Endometrial microvascular endothelial cells (primary cell): ENCODE results near the gene ADH1B. TPM values are rescaled to one million over a fixed set of nuclear protein-coding genes. Genes with fewer than 3 reads are reported as not detected.
"Not testable (repeated sequence)": the region's sequence is repeated elsewhere in the genome, so short reads cannot be mapped to it uniquely, and the experiment has no call there.

Source experiments
- in situ Hi-C: cut with HindIII; loops from 2 replicates; pipeline ENCODE4 v1.10.0; 2017; ENCODE audit warnings: low sequenced_read_pairs, low pct_unique_long_range_greater_than_20kb; ENCODE audit errors: inconsistent ontology term
- total RNA-seq: library from RNA; depleted of rRNA; stranded (reverse); fragments of >200 nt; gene quantifications from one replicate; pipeline ENCODE4 v1.2.3, GENCODE V29; 2015; ENCODE audit errors: inconsistent ontology term

Gene ADH1B
- not detected for total RNA-seq

DNA sequence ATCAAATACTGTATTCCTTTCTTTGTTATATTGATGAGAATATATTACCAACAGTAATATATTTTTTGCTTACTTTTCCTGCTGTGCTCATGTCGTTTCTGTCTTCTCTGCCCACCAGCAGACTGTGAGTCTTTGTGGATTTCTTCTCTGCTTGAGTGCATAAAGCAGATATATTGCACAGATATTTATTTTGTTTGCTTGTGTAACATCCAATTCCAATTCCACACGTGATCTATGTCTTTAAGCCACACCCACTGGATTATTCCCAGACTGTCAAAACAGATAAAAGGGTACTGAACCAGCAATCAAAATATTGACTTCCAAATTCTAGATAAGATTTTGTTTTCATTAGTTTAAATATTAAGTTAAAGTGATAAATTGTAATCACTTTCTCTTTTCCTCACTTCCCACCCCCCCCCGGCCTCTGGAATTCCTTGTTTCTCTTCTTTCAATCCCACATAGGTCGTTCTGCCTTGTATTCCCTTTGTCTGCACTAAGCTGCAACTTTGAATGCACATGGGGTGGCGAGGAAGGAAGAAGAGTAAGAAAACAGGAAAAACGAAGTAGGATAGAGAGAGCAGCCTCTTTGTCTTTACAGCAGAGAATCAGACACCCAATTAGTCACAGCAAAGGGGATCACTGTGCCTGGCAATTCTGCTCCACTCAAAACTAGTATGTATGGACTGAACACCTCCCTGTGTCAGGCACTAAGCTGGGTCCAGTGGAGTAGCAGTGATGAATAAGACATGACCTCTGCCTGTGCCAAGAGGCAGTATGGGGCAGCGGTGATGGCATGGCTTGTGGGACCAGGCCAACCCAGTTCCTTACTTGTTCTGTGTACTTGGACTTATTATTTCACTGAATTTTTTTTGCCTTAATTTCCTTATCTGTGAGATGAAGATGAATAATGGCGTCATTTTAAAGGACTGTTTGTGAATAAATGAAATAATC is at the start of gene ADH1B:
Gene ADH1B, minus strand, starts transcription at position 161 of the 951 bp plus-strand sequence. Its CDS starts 70 bp downstream, at position 91.
- in situ Hi-C loops: no loop called here

DNA sequence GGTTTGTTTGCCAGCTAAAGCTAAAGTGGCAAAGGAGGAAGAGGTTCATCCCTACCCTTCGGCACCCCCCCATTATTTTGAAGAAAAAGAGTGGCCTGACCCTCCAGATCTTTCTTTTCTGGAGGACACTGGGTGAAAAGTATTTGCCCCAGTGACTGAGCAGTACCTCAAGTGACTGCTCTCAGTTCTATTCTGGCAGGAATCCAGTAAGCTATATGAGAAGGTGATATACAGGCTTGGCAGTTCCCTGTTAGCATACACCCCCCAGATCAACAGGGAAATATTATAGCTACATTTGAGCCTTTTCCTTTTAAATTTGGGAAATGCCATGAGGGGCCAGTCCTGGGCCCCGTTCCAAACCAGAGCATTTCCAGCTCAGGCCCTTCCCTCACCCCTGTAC is 46.6 kb upstream of the ADH1B start:
- in situ Hi-C loops: not testable (repeated sequence)

DNA sequence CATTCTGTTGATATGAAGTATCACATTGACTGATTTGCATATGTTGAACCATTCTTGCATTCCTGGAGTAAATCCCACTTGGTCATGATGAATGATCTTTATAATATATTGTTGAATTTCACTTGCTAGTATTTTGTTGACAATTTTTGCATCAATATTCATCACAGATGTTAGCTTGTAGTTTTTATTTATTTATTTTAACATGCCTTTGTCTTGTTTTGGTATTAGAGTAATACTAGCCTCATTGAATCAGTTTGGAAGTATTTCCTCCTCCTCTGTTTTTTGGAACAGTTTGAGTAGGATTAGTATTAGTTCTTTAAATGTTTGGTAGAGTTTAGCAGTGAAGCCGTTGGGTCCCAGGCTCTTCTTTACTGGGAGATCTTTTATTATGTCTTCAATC is 45.3 kb upstream of the ADH1B start:
- in situ Hi-C loops: no loop called here

DNA sequence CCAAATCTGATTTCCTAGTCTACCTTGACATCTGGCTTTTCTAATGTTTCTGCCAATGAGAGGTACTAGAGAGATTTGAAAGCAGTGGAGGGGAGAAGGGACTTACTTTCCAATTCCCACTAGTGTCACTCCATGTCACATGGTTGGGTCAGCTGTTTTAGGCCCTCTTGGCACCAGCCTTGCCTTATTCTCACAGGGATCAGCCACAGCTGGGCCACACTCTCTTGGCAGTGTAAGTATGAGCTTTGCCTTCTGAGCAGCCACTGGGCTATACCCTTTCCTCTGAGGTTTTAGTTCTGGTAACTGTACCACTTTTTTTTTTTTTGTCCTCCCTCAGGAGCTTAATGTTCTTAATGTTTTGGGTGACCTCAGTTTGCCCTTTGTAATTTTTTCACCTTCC is 41.6 kb upstream of the ADH1B start:
- in situ Hi-C loops: no loop called here

DNA sequence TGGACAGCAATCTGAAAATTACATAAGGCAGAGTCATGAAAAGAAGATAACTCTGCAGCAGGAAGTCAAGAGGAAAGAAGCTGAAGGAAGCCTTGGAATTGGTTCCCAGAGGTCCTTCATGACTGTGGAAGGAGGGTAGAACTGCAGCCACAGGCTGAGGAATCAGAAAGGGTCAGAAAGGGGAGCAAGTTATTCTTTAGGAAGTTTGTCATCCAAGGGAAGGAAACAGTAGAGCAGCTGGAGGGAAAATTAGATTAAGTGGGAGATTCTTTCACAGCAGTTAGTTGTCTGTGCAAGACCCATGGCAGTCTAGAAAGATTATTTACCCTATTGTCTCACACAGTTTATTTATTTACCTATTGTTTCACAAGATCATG is 40.7 kb upstream of the ADH1B start:
- in situ Hi-C loops: no loop called here

DNA sequence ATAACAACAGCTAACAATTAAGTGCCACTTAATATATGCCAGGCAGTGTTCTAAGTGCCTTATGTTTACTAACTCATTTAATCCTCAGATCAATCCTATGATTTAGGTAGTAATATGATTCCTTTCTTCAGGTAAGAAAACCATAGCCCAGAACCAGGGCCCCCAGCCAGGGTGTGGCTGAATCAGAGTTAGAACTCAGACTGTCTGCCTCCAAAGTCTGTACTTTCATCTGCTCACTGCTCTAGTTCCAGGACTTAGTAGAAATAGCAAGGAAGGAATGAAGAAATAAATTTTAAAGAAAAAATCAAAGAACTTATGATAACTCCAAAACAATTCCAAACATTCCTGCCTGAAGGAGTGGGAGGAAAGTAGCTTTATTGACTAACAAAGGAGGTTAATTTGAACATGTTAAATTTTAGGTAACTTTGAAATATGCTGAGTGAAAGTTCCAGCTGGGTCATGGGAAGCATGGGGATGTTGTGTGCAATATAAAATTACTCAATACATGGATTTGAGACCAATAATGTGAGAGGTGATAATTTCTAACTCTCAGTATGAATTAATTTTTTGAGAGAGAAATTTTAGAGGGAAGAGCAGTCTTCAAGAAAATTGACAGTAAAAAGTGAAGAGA is 40.2 kb upstream of the ADH1B start:
- in situ Hi-C loops: no loop called here

DNA sequence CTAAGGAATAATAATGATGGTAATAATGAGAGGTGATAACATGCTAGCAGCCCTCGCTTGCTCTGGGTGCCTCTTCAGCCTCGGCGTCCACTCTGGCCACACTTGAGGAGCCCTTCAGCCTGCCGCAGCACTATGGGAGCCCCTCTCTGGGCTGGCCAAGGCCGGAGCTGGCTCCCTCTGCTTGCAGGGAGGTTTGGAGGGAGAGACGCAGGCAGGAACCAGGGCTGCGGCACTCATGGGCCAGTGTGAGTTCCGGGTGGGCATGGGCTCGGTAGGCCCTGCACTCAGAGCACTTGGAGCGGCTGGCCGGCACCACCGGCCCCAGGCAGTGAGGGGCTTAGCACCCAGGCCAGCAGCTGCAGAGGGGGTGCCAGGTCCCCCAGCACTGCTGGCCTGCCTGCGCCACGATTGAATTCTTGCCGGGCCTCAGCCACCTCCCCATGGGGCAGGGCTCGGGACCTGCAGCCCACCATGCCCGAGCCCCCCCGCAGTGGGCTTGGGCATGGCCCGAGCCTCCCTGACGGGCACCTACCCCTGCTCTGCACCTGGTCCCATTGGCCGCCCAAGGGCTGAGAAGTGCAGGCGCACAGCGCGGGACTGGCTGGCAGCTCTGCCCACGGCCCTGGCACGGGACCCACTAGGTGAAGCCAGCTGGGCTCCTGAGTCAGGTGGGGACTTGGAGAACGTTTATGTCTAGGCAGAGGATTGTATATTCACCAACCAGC is 38.4 kb upstream of the ADH1B start:
- in situ Hi-C loops: no loop called here

DNA sequence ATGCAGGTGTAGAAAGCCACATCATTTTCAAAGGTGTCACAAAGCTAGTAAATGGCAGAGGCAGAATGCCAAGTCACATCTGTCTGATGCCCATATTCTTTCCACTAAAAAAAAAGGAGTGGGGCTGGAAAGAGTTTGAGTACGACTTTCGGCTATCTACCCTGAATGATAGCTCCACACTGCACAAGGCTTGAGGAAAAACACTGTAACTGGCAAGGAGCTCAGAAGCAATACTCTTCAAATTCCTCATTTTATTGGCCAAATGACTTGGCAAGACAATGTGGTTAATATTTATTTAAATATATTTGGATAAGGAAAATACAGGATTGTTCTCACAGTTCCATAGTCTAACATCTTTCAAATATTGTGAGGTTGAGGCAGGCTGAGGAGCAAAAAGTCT is 36.7 kb upstream of the ADH1B start:
- in situ Hi-C loops: no loop called here

DNA sequence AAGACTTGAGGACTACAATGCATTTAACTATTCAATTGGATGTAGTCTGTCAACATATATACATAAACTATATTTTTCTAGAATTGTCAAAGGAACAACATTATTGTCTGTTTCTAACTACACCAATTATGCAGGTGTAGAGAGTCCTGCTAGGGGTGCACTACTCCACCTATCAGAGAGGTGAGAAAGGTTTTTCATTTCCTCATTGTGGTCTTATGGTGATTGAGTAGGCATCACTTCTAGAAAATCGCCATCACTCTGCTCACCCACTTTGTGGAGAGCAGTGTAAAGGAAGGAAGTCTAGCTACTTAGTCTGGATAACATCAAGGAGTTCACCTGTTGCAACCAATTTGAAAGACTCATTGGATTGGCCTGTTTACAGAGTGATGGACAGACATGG is 35.8 kb upstream of the ADH1B start:
- in situ Hi-C loops: no loop called here

DNA sequence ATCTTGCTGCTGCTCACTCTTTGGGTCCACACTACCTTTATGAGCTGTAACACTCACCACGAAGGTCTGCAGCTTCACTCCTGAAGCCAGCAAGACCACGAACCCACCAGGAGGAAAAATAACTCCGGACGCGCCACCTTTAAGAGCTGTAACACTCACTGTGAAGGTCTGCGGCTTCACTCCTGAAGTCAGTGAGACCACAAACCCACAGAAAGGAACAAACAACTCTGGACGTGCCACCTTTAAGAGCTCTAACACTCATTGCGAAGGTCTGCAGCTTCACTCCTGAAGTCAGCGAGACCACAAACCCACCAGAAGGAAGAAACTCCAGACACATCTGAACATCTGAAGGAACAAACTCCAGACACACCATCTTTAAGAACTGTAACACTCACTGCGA is 34.9 kb upstream of the ADH1B start:
- in situ Hi-C loops: not testable (repeated sequence)

DNA sequence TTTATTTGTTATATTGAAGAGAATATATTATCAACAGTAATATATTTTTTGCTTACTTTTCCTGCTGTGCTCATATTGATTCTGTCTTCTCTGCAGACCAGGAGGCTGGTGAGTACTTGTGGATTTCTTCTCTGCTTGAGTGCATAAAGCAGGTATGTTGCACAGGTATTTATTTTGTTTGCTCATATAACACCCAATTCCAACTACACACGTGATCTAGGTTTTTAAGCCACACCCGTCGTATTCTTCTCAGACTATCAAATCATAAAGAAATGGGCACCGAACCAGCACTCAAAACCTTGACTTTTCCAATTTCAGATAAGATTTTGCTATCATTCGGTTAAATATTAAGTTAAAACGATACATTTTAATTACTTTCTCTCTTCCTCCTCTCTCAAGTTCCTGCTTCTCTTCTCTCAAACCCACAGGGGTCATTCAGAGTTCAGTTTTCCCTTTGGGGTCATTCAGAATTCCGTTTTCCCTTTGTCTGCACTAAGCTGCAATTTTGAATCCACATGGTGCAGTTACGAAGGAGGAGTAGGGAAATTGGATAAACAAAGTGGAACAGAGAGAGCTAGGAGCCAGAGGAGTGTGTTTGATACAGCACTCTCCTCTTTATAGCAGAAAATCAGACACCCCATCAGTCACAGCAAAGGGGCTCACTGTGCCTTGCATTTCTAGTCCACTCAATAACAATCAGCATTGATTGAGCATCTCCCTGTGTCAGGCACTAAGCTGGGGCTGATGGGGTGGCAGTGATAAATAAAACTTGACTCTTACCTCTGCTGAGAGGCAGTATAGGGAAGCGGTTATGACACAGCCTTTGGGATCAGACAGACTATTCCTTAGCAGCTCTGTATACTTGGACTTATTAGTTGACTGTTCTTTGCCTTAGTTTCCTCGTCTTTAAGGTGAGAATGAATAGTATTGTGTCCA is 31.7 kb upstream of the ADH1B start, which contains the start of gene ADH1C:
Gene ADH1C, minus strand, starts transcription at position 145 of the 936 bp plus-strand sequence. Its CDS starts 71 bp downstream, at position 74.
- in situ Hi-C loops: no loop called here

DNA sequence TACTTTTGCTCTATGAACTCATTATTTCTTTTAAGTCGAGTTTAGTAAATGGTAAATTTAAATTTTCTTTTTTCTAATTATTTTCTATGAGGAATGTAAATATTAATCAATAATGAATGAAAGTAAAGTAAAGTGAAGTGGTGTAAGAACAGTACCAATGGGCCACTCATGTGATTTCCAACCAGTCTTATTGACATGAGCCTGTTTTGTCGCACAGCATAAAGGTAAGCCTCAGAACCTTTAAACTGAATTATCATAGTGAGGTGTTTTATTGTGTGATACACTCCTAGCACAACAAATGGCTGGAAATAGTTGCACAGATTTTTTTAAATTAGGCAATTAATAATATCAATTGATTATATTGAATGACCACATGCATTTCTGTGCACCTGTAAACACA is 30.3 kb upstream of the ADH1B start:
- in situ Hi-C loops: no loop called here

DNA sequence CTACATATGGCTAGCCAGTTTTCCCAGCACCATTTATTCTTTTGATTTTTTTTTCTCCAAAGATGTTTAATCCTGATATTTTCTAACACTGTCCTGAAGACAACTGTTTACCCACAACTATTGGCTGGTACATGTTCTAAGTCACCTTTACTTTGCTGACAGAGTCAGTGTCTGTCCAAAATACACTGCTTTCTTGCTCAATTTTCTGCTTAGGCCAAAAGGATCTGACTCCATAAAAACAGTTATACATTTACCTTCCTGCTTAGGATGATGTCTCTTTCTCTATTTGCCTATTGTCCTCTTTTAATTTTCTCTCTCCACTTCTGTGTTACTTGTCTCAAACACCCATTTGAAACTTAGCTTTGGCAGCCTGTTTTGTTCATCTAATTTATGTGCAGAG is 28.1 kb upstream of the ADH1B start:
- in situ Hi-C loops: no loop called here

DNA sequence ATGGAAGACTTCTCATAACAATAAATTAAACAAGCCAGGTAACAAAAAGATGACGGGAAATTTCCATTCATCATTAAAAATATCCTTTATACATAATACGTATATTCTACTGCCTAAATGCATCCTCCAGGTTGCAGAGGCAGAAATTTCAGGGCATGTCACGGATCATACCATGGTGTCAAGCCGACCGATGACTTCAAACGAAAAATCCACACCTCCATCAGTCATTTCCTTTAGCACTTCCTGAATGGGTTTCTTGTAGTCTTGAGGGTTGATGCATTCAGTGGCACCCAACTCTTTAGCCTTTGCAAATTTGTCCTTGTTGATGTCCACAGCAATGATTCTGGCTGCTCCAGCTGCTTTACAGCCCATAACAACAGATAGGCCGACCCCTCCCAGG is 21.4 kb upstream of the ADH1B start:
- in situ Hi-C loops: not testable (repeated sequence)

DNA sequence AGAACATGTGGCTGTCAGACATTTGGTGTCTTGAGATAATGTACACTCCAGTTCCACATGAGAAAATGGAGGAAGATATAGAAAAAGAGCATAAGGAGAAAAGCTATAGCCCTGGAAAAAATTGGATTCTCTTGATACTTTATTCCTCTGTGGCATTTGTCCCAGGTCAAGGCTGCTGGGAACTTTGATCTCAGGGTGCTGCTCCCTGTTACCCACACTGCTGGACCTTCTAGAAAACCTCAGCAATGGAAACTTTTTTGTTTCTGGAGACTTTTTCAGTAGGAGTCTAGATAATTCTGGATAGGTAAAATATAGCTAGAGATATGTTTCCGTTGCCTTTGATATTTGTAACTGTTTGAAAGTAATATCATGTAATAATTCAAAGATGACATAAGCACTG is 20.2 kb upstream of the ADH1B start:
- in situ Hi-C loops: no loop called here

DNA sequence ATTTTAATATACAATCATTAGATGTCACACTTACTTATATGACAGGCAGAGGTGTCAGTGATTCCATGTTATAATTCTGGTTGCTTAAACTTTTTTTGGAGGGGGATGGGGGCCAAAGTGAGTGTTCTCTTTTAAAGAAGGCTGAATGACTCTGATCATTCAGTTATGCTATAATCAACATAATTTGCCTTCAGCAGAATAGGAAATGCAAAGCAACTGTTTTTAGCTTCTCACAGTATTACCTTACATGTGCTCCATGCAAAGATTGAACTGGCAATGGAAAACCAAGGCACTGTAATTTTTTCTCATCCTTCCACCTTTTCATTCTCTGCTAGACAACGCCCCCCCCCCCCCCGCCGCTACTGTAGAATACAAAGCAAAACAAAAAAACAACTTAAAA is 18.0 kb upstream of the ADH1B start:
- in situ Hi-C loops: no loop called here

DNA sequence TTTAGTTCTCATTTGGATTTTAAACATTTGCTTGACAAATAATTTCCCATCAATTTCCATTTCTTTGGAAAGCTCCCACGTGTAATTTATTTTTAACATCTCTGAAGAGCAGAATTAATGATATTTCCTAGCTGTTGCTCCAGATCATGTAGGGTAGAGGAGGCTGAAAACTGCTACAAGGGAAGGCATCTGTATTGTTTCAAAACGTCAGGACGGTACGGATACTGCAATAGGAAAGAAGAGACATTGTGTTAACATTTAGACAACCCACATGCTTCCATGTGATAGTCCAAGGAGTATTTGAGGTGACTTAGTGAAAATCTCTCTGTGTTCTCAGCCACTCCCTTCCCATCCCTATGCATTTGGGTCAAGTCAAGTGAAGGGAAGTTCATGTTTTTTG is 15.4 kb upstream of the ADH1B start:
- in situ Hi-C loops: no loop called here

DNA sequence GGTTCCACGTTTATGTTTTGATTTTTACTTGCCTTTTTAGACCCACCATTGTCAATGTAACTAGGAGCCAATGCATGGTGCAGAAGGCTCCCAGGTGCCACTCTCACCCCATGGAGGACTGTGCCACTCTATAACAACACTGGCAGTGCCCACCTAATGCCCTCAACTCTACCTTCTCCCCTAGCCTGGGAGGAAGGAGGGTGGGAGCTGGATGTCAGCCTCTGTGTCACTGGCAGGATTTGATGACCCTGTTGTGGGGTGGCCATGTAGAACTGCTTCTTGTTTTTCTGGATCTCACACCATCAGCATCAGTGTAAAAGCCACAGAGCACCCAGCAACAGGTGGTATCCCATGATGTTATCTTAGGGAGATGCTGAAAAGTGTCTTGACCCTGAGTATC is 13.7 kb upstream of the ADH1B start:
- in situ Hi-C loops: no loop called here

DNA sequence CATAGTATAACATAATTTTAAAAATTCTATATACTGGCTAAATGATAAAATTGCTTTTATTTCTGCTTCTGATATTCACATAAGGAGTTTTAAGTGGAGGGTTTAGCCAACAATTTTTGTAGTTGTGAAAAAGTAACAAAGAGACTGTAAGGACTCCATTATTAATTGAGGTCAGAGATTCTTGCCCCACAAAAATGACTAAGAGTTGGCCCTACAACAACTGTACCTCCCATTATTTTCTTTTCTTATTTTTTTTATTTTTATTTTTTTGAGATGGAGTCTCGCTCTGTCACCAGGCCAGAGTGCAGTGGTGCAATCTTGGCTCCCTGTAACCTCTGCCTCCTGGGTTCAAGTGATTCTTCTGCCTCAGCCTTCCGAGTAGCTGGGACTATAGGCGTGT is 9.4 kb upstream of the ADH1B start:
- in situ Hi-C loops: no loop called here
